NCI-H146 treated with DMSO at 0.1 percent for 48 hours (cell line): ENCODE measurements around the gene MTURN.

Experiments
- DNase-seq: peaks from one replicate; lab custom pipeline; 2025; ENCODE audit not compliant: unreplicated experiment; lab: John Stamatoyannopoulos, UW

Gene MTURN

DNA sequence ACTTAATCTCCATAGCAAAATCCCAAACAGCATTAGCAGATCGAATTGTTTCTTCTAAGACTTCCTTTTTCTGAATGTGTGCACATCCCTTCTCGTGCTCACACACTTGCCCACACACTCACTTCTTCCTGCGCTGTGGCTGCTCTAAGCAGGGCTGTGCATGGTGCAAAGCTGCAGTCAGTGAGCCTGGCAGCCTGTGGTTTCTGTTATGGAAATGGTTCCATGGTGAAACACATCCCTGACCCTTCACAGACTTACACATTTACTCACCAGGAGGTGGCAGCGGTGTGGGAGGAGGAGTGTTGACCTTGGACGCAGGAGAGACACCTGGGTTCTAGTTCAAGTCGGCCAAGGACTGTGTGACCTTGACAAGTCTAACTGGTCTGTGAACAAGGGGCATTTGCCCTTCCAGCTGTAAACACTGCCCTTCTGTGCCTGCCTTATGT lies 24.9 kb downstream of the MTURN start:
- DNase-seq: no peak

DNA sequence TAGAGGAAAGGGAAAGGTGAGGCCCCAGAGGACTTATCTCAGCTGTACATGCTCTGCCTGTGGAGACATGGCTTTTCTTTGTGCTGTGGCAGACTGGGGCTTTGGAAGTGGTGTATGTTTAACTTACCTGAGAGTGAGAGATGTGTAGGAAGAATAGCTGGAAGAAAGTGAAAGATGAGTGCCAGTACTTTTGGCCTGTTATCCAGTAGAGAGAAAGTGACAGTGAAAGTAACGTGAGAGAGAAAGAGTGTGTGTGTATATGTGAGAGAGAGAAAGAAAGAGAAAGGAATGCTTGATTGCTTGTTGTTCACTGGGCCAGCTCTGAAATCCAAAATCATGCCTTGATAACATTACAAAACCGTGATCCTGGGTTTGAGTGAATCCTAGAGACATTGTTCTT lies 25.5 kb downstream of the MTURN start:
- DNase-seq: no peak

DNA sequence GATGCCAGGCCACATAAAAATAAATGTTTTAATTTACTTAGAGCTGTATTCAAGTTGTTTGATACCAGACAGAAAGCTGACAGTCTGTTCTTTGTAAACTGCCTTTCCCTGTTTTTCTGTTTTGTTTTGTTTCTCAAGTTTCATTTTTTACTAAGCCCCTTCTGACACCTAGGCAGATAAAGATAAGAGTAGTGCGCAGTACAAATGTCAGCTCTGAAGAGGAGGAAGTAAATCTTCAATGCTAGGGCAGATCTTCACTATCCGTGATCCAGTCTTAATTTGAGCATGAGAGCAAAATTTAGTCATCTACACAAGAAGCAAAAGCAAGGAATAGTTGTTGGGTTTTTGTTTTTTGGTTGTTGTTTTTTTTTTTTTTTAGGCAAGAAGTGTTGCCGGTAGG lies 27.3 kb downstream of the MTURN start:
- DNase-seq: no peak

DNA sequence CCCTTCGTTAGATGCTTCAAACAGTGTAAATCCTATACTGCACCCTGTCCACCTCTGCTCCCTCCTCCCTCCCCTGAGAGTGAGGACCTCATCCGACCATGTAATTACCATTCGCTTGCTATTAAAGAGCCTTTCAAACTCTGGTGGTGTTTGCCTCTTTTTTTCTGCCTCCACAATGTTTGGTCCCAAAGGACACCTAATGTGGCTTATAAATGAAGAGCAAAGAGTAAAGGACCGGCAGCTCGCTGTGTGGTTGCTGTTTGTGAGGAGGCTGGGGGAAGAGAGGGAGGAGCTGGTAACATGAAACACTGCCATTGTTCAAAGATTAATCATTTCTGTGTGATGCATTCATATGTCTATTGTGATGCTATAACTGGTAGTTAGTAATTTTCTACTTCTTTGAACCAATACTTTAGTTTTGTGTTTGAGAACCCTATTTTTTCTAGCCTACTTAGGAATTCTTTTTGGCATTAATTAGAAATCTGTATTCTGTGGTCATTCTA lies 27.9 kb downstream of the MTURN start:
- peak; percentile 84 for DNase-seq

DNA sequence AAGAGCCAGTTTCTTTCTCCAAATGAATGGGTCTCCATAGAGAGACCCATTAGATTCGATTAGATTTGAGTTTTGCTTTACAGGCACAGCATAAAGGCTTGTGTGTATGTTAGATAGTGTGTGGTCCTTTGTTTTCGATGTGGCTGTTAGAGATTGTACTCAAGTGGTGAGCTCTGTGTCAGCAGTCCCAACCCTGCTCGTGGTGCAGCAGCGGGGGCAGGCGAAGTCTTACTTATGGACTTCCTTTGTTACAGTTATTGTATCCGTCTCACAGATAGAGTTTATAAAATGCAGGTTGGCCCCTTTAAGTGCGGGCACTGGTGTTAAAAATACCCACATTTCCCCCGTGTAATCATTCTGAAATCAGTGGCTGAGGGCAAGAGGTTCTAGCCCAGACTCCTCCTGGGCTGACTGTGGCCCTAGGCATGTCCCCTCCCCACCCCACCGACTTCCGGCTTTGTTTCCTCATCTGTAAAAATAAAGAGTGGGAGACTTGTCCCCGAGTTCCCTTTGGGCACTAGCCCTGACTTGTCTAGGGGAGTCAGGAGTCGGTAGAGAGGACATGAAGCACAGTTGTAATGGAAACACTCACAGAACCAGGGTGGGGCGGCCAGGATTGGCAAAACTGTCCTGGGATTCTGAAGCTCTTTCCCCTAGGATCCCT lies 28.6 kb downstream of the MTURN start:
- DNase-seq: peak; percentile 72

DNA sequence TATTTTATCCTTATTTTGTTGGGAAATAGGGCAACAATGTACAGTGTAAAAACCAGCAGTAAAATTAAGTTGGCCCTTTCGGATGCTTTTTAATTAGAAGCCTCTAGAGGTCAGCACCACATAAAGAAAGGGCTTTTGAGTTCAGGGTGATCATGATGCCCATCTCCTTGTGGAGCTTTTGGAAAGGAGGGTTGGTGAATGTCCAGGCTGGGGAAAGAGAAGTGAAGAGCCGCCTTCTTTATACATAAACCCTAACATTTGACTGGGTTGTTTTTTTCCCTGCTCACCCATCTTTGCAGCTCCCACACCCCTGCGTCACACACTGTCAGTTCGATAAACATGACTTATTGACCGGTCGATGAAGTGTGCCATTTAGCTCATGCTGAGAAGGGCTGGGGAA lies 29.8 kb downstream of the MTURN start:
- DNase-seq: peak; percentile 64

DNA sequence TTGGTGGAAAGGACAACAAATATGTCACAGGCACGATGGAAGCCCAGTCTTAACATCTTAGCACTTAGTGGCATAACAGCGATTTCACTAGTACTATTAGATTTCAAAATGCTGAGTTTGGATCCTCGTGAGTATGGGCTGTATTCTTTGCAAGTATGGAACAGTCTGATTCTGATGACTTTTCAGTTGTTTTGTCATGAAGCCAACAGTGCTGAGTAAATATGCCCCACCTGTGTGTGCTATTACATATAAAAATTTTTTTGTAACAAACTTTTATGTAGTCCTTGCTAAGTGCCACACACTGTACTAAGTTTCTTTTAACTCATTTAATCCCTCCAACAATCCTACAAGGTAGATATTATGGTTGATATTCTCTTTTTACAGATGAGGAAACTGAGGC lies 30.8 kb downstream of the MTURN start:
- no peak for DNase-seq

DNA sequence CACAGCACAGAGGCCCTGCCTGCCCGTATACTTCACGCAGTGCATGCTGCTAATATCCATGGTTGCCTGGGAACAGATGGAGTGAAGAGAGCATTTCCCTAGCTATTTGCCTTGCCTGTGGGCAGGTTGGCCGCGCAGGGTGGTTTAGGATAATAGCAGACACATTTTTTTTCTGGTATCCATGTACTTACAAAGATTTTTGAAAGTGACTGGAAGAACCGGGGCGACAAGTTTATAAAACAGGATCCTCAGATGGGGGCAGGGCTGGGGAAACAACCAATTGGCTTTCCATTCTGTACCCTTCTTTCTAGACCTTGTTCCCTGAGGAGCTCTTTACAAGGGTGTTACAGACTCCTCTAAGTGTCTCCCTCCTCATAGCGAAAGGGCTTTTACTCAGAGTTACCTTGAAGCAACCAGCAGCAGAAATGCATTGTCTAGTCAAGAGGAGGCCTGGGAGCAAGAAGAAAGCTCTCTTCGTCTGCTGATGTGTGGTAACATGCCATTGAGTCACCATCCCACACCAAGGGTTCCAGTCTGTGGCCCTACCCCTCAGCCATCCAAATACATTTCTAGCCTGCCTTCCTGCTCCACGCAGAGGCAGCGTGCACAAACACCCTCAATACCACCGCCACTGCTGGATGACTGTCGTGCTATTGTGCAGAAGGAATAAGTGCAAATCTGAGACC lies 31.5 kb downstream of the MTURN start:
- DNase-seq: no peak

DNA sequence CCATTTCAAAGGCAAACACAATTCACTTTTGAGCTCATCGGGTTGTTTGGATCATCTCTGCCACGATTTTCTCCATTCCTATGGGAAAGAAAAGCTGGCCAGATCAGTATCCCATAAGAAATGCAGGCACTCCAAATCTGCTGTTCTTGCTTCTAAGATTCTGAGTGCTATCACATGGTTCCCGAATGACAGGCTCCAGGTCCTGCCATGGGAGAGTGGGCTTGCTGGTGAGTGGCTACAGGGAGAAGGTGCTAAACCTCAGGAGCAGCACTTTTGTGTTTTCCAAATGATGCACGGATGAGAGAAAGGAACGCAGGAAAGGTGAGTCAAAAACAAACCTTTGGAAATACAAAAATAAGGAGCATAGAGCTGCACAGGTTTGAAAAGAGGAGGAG lies 32.1 kb downstream of the MTURN start:
- DNase-seq: no peak

DNA sequence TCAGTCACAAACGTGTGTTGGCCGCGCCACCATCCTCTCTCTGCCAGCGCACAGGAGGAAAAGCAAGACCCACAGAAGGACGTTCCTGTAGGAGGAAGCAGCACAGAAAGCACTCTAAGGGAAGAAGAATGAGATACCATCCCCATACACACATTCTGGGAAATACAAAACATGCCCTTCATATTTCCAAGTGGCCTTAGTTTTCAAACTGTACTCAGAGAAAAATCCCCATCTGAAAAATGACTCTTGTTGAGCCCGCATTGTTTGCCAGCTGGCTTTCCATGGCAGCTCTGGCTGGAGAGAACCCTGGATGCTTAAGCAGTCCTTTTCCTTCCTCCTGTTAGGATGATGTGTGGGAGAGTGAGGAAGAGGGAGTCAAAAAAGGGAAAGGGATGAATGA lies 33.1 kb downstream of the MTURN start:
- DNase-seq: no peak

DNA sequence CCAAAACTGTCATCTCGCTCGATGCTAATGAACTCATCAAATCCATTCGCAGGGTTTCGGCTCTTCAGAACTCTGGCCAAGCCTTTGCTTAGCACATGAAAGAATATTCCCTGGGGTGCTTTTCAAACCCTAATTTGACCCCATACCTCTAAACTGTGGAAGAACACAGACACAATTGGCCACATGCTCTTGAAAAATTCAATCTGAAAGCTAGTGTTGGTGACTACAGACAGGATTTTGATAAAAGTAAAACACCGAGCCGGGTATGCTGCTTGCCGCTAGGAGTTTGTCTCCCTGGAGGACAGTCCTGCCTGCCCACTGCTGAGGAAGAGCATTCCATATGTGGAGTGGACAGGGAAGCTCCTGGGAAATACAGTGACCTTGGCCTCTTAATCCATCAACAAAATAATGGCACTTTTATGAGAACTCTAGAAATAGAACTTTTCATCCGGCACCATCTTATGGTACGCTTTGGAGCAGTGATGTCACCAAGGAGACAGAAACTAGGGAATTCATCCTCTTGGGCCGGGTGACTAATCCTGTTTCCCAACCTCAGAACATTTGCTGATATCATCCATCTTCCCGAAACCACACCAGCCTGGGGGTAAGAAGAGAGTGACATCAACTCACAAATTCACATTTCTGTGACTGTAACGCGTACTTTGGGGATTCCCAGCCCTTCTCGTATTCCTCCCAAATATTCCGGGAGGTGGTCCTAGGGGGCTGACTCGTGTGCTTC lies 34.2 kb downstream of the MTURN start:
- no peak for DNase-seq

DNA sequence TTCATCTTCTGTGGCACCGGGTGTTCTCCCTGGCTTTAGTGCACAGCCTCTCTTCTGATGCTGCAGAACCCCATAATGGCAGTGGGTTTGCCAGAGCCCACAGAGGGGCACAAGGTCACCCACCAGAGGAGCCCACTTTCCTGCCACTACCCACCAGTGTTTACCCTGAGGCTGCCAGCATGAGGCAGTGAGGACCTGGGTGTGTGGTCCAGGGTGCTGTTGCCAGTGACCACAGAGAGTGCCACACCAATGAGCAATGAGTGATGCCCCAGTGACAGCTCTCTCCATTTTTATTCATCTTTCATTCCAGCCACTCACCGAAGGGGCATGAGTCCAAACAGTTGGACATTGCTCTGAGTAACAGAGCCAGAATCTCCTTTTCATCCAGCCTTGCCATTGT lies 34.8 kb downstream of the MTURN start:
- DNase-seq: no peak

DNA sequence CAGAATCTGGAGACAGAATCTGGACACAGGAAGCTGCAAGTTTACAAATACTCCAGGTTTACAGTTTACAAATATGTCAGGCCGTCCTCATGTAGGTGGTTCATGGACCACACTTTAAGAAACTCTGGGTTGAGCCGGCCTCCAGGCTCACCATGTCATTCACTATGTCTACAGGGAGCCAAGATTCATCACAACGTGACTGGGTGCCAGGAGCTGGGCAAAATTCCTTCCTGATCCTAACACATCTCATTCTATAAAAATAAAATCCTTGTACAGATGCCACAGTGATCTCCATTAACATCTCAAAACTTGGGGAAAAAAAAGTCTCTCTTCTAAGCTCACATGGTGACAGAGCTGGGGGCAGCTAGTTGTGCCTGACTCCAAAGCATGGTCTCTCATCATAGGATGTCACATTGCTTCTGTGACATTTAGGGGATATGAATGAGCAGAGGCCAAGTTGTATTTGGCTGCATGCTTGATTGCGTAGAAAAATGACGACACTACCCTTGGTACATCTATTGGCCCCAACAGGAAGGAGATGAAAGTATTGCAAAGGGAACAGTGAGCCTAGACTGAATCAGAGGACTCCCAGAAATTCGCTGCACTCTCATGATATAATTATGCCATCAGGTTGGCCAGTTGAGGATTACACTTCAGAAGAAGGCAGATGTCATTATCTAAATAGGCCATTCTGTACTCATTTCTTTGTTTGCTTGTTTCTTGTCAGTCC lies 35.9 kb downstream of the MTURN start:
- DNase-seq: no peak

DNA sequence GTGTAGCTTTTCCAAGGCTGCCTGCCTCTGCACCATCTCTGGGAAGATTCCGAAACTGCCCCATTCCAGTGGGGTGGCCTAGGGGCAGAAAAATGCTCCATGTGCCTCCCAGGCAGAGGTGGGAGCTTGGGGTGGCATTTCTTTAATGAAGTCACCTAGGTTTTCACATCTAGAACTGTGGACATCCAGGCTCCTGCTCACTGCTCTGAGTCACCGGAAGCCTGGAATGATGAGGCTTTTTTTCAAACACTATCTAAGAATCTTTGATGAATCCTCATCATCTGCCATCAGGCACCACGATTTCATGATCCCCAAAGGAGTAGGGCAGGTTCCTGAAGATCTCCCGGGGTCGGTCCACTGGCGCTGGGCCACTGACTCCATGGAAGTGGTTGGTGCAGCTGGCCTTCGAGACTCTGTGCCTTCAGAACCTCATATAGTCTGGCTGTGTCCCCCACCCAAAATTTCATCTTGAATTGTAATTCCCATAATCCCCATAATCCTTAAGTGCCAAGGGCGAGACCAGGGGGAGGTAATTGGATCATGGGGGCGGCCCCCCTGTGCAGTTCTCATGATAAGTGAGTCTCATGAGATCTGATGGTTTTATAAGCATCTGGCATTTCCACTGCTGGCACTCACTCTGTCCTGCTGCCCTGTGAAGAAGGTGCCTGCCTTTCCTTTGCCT lies 37.1 kb downstream of the MTURN start:
- DNase-seq: no peak

DNA sequence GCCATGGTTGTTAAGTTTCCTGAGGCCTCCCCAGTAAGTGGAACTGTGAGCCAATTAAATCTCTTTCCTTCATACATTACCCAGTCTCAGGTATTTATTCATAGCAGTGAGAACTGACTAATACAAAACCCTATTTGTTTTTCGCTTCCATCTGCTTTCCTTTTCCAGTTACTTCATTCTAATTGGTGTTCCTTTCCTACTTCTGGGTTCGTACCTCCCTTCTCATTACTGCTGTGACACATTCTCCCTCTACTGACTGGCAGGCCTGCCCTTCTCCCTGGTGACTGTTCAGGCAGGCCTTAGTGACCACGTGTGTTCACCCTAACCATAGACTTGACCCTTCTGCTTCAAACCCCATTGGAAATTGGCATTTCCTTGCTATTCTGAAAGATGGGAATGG lies 37.7 kb downstream of the MTURN start:
- DNase-seq: no peak

DNA sequence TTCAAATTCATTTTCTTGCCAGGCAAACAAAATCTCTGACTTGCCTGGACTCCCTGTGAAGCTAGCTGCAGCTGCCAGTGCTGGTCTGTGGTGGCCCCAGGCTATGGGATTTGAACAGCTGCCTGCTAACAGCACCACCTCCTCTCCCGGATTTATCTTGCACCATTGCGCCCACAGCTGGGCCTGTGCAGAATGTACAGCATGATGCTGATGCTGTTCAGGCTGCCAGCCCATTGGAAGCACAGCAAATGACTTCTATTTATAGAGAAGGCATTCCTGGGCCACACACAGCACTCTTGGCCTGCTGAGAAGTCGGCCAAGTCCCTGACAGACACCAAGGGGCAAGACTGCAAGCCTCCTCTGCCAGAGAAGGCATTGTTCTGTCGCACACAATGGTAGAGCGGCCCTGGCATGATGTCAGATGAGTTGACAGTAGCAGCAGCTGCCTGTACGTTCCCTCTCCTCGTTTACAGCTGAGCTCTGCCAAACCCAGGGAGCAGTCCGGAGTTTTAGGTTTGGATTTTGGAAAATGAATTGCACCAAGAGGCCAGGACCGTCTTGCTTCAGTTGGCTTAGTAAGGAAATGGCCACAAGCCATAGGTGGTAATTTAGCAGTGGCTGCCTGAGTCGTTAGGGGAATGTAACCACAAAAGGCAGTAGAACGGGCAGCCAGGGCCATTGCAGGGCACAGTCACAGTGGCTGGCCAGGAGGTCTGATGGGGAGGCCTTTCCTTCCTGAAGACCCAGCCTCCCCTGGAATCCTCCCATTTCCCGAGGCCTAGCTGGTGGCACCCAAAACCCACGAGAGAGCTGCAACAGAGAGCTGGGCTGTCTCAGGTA lies 38.5 kb downstream of the MTURN start:
- peak; percentile 96 for DNase-seq

DNA sequence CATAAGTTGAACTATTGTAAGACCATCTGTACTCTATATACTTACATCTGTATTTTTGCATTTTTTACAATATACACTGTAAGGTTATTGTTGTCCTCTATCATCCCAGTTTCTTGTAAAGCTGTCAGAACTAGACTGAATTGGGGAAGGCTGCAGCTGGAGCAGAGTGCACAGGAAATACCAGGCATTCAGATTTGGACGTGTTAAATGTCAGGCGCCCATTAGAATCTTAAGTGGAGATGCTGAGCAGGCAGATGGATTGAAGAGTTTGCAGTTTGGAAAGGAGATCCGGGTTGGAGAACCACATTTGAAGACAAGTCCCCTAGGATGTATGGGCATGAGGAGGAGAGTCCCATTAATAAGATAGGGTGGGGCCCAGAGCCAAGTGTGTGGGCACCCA lies 40.4 kb downstream of the MTURN start:
- DNase-seq: no peak

DNA sequence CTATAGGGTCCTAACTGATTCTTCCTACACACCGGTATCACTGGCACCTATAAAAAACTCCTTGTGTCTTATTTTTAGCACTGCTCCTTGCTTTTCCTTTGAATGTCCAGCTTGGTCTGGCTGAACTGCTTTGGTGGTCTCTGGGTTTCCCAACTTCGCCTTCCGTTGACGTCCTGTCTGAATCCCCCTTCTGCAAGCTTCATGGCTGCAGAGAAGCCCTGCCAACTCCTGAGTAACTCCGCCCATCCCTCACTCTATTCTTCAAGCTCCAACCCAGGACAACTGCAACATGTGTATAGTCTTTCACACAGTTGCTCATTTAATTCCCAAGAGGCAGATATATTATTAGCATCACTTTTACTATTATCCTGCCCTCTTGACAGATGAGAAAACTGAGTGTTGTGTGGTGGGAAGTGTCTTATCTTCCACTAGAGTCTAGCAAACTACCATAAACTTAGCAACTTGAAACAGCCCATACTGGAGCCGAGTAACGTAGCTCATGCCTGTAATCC lies 40.9 kb downstream of the MTURN start:
- no peak for DNase-seq

DNA sequence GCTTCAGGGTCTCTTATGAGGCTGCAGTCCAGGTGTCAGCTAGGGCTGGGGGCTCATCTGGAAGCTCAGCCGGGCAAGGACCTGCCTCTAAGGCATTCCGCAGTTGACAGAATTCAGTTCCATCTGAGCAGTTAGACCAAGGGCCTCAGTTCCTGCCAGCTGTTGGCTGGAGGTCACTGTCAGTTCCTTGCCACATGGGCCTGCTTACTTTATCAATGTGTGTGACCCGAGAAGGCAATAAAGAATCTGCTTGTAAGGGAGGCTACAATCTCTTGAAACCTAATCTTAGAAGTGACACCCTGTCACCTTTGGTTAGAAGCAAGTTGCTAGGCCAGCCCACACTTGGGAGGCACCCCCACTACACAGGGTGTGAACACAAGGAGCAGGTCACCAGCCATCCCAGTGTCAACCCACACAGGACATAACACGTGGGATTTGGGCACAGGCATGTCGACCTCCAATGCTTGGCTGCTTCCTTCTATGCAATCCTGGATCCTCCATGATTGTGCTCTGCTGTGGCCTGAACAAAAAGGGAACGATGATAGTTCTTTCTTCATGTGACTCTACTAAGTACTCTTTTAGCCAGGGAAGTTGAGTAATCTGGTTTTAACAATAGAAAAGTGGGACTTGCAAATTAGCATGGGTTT lies 41.8 kb downstream of the MTURN start:
- no peak for DNase-seq
